Endothelial cell of umbilical vein (primary cell): ENCODE measurements around the gene DPF1. TPM values are rescaled to one million over a fixed set of nuclear protein-coding genes. Genes with fewer than 3 reads are reported as not detected.

ENCODE experiments used
- BruUV-seq: library from RNA; stranded (reverse); fragments of 400-500 nt; replicated peaks from 2 replicates; lab custom pipeline; 2021; lab: Mats Ljungman, UMichigan
- CTCF ChIA-PET: fragments of 300-600, 350-600 bp; sonication (Branson Sonifier 250); formaldehyde crosslinking; loops from one replicate; lab custom pipeline; 2021; ENCODE audit warnings: antibody characterized with exemption, inconsistent platforms; lab: Charles Lee
- POLR2A ChIA-PET: fragments of 300-600, 350-600 bp; sonication (Branson Sonifier 250); formaldehyde crosslinking; loops from one replicate; lab custom pipeline; 2021; ENCODE audit warnings: antibody characterized with exemption, inconsistent platforms; lab: Charles Lee
- DNase-seq: peaks from one replicate; pipeline ENCODE4 v3.0.0-alpha.2; 2011; ENCODE audit warnings: low read depth, low spot score
- FAIRE-seq: peaks from 2 replicates; lab custom pipeline; 2011; peaks lifted over from hg19 to GRCh38; lab: Jason Lieb, UNC
- H2AFZ ChIP-seq: 2 replicates; pipeline ENCODE4 v1.6.0; 2012; ENCODE audit warnings: low read depth, low read length, control low read depth, inconsistent platforms
- H3K27ac ChIP-seq: 2 replicates; pipeline ENCODE4 v1.5.1; 2011; ENCODE audit warnings: low read depth, mild to moderate bottlenecking, control low read depth, low read length, moderate library complexity; ENCODE audit not compliant: insufficient read depth
- H3K27me3 ChIP-seq, 2 experiments: 2 replicates each; pipeline versions ENCODE4 v1.6.0 to v1.6.1; 2011; ENCODE audit warnings: low read length in 2 of 2, mixed read lengths in 1 of 2; ENCODE audit not compliant: control insufficient read depth in 2 of 2, insufficient read depth in 2 of 2
- H3K36me3 ChIP-seq, 2 experiments: 2 replicates in 1 of 2; 3 replicates in 1 of 2; pipeline ENCODE4 v1.5.1; 2011; ENCODE audit warnings: low read length in 2 of 2, mild to moderate bottlenecking in 1 of 2, moderate library complexity in 1 of 2; ENCODE audit not compliant: control insufficient read depth in 2 of 2, insufficient read depth in 2 of 2; ENCODE audit errors: extremely low read depth in 1 of 2
- H3K4me1 ChIP-seq: 3 replicates; pipeline ENCODE4 v1.5.1; 2011; ENCODE audit warnings: mild to moderate bottlenecking, low read length; ENCODE audit not compliant: control insufficient read depth, insufficient read depth; ENCODE audit errors: extremely low read depth
- H3K4me2 ChIP-seq: 2 replicates; pipeline ENCODE4 v1.6.1; 2011; ENCODE audit warnings: low read length, control low read depth, mixed read lengths; ENCODE audit not compliant: insufficient read depth
- H3K4me3 ChIP-seq, 3 experiments: fragments of 200-600 bp in 1 of 3; sonication (generic), shearing (Covaris generic) in 1 of 3; replicated peaks in 1 of 3; 2 replicates each; pipeline ENCODE4 v1.5.1; 2011 to 2016; ENCODE audit warnings: control low read depth in 3 of 3, low read length in 3 of 3, mild to moderate bottlenecking in 2 of 3, inconsistent platforms in 1 of 3, low read depth in 1 of 3, moderate library complexity in 1 of 3; ENCODE audit not compliant: insufficient read depth in 1 of 3
- H3K79me2 ChIP-seq: 2 replicates; pipeline ENCODE4 v1.6.0; 2012; ENCODE audit warnings: low read length, inconsistent platforms; ENCODE audit not compliant: control insufficient read depth, insufficient read depth
- H3K9ac ChIP-seq: replicated peaks from 2 replicates; pipeline ENCODE3; 2011; ENCODE audit warnings: low read length, control low read depth; ENCODE audit not compliant: insufficient read depth; ENCODE audit errors: extremely low read depth
- H3K9me1 ChIP-seq: replicated peaks from 3 replicates; pipeline ENCODE4 v1.6.0; 2011; ENCODE audit warnings: mild to moderate bottlenecking, low read length; ENCODE audit not compliant: control insufficient read depth, insufficient read depth; ENCODE audit errors: extremely low read depth
- H3K9me3 ChIP-seq: replicated peaks from 2 replicates; pipeline ENCODE4 v1.5.1; 2012; ENCODE audit warnings: low read length, inconsistent platforms; ENCODE audit not compliant: control insufficient read depth, insufficient read depth
- H4K20me1 ChIP-seq: replicated peaks from 2 replicates; pipeline ENCODE3; 2011; ENCODE audit warnings: mild to moderate bottlenecking, low read length; ENCODE audit not compliant: control insufficient read depth, insufficient read depth; ENCODE audit errors: extremely low read depth
- CTCF ChIP-seq, 2 donors: IDR thresholded peaks; 1 replicate in 1 of 2; 2 replicates in 1 of 2; pipeline ENCODE4 v1.5.1; 2011; ENCODE audit warnings: low read length in 2 of 2, mild to moderate bottlenecking in 2 of 2, moderate library complexity in 2 of 2, control low read depth in 1 of 2, inconsistent platforms in 1 of 2, low read depth in 1 of 2; ENCODE audit not compliant: insufficient read depth in 1 of 2; ENCODE audit errors: extremely low read depth in 1 of 2
- EZH2 ChIP-seq: IDR thresholded peaks from 2 replicates; pipeline ENCODE4 v1.6.1; 2012; ENCODE audit warnings: borderline replicate concordance, low read depth, mild to moderate bottlenecking, moderate library complexity, low read length, inconsistent platforms; ENCODE audit not compliant: severe bottlenecking
- FOS ChIP-seq: IDR thresholded peaks from 2 replicates; pipeline ENCODE4 v1.6.1; 2011; ENCODE audit warnings: mild to moderate bottlenecking, low read length, moderate library complexity, borderline replicate concordance; ENCODE audit not compliant: insufficient read depth
- GATA2 ChIP-seq: IDR thresholded peaks from 2 replicates; pipeline ENCODE4 v1.7.0; 2011; ENCODE audit warnings: low read depth, mild to moderate bottlenecking, moderate library complexity, mixed read lengths, low read length; ENCODE audit not compliant: insufficient read length, insufficient read depth
- JUN ChIP-seq: IDR thresholded peaks from 2 replicates; pipeline ENCODE4 v1.6.1; 2011; ENCODE audit warnings: borderline replicate concordance, low read depth; ENCODE audit not compliant: insufficient read length, insufficient read depth
- MAX ChIP-seq: IDR thresholded peaks from 2 replicates; pipeline ENCODE4 v1.6.1; 2011; ENCODE audit not compliant: insufficient read depth, insufficient read length
- MYC ChIP-seq: IDR thresholded peaks from one replicate; pipeline ENCODE4 v1.6.1; 2011; ENCODE audit warnings: mild to moderate bottlenecking, low read depth, low read length
- POLR2A ChIP-seq: IDR thresholded peaks from 2 replicates; pipeline ENCODE4 v1.6.1; 2012; ENCODE audit warnings: low read depth, mild to moderate bottlenecking, control low read depth, low read length
- POLR2AphosphoS5 ChIP-seq: IDR thresholded peaks from 2 replicates; pipeline ENCODE4 v1.6.1; 2012; ENCODE audit warnings: low read depth, mild to moderate bottlenecking, control low read depth, low read length, moderate library complexity; ENCODE audit not compliant: insufficient read depth
- dilution Hi-C: fragments of 300-500 bp; cut with MboI; formaldehyde crosslinking; loops from one replicate; pipeline ENCODE4 v1.15.0; 2019; ENCODE audit warnings: low sequenced_read_pairs; ENCODE audit not compliant: extremely low pct_ligation_motif_present
- intact Hi-C: fragments of 100-400 bp; cut with micrococcal nuclease; formaldehyde crosslinking; loops from one replicate; pipeline ENCODE4 v1.10.0; 2022
- polyA plus RNA-seq, 4 experiments: library from polyadenylated mRNA; depleted of rRNA in 3 of 4; stranded (reverse) in 3 of 4; unstranded in 1 of 4; fragments of >200 nt; gene quantifications; 2 replicates each; pipeline versions ENCODE4 v1.2.1 to v1.2.3, GENCODE V29; 2011 to 2012; ENCODE audit warnings: missing spikeins in 1 of 4
- total RNA-seq: library from RNA; stranded (reverse); gene quantifications from 2 replicates; pipeline ENCODE4 v1.2.3, GENCODE V29; 2021

The DPF1 gene
- total and polyA plus RNA-seq, 2 donors (not counting 3 experiments of a cell fraction or from before 2014, with no cell fraction given) = 2.0 to 3.9 TPM

GRCh38 chr19:38196948-38197656 is 26.9 kb downstream of the DPF1 start:
- POLR2A ChIA-PET = no interaction called here
- no TSS peak for BruUV-seq
- no peak for FAIRE-seq
- no peaks in the 10 kb centered on the region for H3K9me3 ChIP-seq
- H2AFZ ChIP-seq = no peak overlapping the region
- H3K9me1 ChIP-seq = no peaks in the 10 kb centered on the region
- no peak overlapping the region for H3K9ac ChIP-seq
- H3K4me3 ChIP-seq = no peak overlapping the region
- H3K4me1 ChIP-seq = no peaks in the 10 kb centered on the region
- intact Hi-C loops (no loop called here), dilution Hi-C loops (no loop called here)
- no peak overlapping the region for H3K27ac ChIP-seq
- CTCF ChIA-PET = no interaction called here
- no peak for TF ChIP-seq FOS
- no peak for TF ChIP-seq POLR2AphosphoS5
- no peak for TF ChIP-seq MYC
- TF ChIP-seq GATA2 = no peak
- no peak for TF ChIP-seq JUN
- TF ChIP-seq MAX = no peak
- TF ChIP-seq EZH2 = no peak
- TF ChIP-seq POLR2A = no peak
- no peak for TF ChIP-seq CTCF (IDR thresholded peaks at IDR 0.05; ENCODE audit: extremely low read depth in 1 of 2, insufficient read depth in 1 of 2, low read depth in 1 of 2, low read length in 2 of 2)
- DNase-seq = no peak
- no peaks in the 10 kb centered on the region for H3K27me3 ChIP-seq
- H3K36me3 ChIP-seq = peaks cover 0 to 11% of the 10 kb centered on the region in 2 experiments
- H4K20me1 ChIP-seq = no peaks in the 10 kb centered on the region
- H3K79me2 ChIP-seq = no peaks in the 10 kb centered on the region
- no peak overlapping the region for H3K4me2 ChIP-seq
